HepG2 (cell line): ENCODE measurements around the gene KIAA1549. TPM values are rescaled to one million over a fixed set of nuclear protein-coding genes. Genes with fewer than 3 reads are reported as not detected.
A peak's percentile ranks its signal among the peaks of the same experiment; 100 is the strongest.

Experiments used
- ATAC-seq: fragments of 200-7000 bp; cut with Tn5 transposase; 3 replicates; pipeline ENCODE4 v1.9.1; 2020; ENCODE audit warnings: mild to moderate bottlenecking, moderate library complexity
- BruUV-seq: library from RNA; stranded (reverse); fragments of 400-500 nt; replicated peaks from 2 replicates; lab custom pipeline; 2021; lab: Mats Ljungman, UMichigan
- CTCF ChIA-PET: fragments of 300-600 bp; formaldehyde crosslinking; extraction: SDS; loops from one replicate; lab custom pipeline; 2021; ENCODE audit warnings: low total read pairs, inconsistent platforms, low intra/inter-chr PET ratio; lab: Yijun Ruan, JAX
- POLR2A ChIA-PET: fragments of 350-600 bp; sonication (Branson Sonifier 250); formaldehyde crosslinking; loops from one replicate; lab custom pipeline; 2020; ENCODE audit warnings: antibody characterized with exemption, inconsistent platforms; lab: Yijun Ruan, JAX
- DNase-seq: peaks from one replicate; pipeline ENCODE4 v3.0.0-alpha.2; 2015; ENCODE audit warnings: low spot score
- FAIRE-seq: peaks from 3 replicates; lab custom pipeline; 2011; peaks lifted over from hg19 to GRCh38; lab: Jason Lieb, UNC
- H2AFZ ChIP-seq: one replicate; pipeline ENCODE4 v1.6.1; 2011; ENCODE audit warnings: low read length, inconsistent platforms
- H3K27ac ChIP-seq: fragments of 300-600 bp; 3 replicates; pipeline ENCODE4 v1.8.0; 2011; ENCODE audit warnings: mixed run types, mild to moderate bottlenecking, mixed read lengths, low read length, inconsistent platforms; ENCODE audit not compliant: insufficient read depth; ENCODE audit errors: extremely low read length
- H3K27me3 ChIP-seq, 2 experiments: fragments of 200-600 bp in 1 of 2; 2 replicates in 1 of 2; 3 replicates in 1 of 2; pipeline versions ENCODE4 v1.6.0 to v1.8.0; 2011; ENCODE audit warnings: low read length in 2 of 2, mild to moderate bottlenecking in 2 of 2, moderate library complexity in 2 of 2, inconsistent platforms in 1 of 2; ENCODE audit not compliant: insufficient read depth in 2 of 2, control insufficient read depth in 1 of 2
- H3K36me3 ChIP-seq, 2 experiments: fragments of 200-600 bp in 1 of 2; replicated peaks in 1 of 2; 2 replicates in 1 of 2; 3 replicates in 1 of 2; pipeline versions ENCODE4 v1.5.1 to v1.8.0; 2011; ENCODE audit warnings: low read length in 2 of 2, inconsistent platforms in 1 of 2; ENCODE audit not compliant: insufficient read depth in 2 of 2, control insufficient read depth in 1 of 2
- H3K4me1 ChIP-seq: 2 replicates; pipeline ENCODE4 v1.5.1; 2012; ENCODE audit warnings: low read length, inconsistent platforms; ENCODE audit not compliant: insufficient read depth
- H3K4me2 ChIP-seq: 2 replicates; pipeline ENCODE4 v1.6.0; 2011; ENCODE audit warnings: low read depth, low read length, inconsistent platforms
- H3K4me3 ChIP-seq, 3 experiments: fragments of 200-600 bp in 1 of 3; sonication (generic), shearing (Covaris generic) in 1 of 3; replicated peaks in 1 of 3; 2 replicates each; pipeline ENCODE4 v1.5.1; 2011 to 2016; ENCODE audit warnings: low read length in 3 of 3, inconsistent platforms in 2 of 3, low read depth in 2 of 3, mild to moderate bottlenecking in 2 of 3, control low read depth in 1 of 3, mixed read lengths in 1 of 3; ENCODE audit not compliant: insufficient read depth in 1 of 3
- H3K79me2 ChIP-seq: one replicate; pipeline ENCODE4 v1.6.1; 2011; ENCODE audit warnings: low read length, inconsistent platforms; ENCODE audit not compliant: insufficient read depth
- H3K9ac ChIP-seq: 2 replicates; pipeline ENCODE4 v1.6.0; 2011; ENCODE audit warnings: mild to moderate bottlenecking, low read depth, low read length, inconsistent platforms; ENCODE audit not compliant: insufficient read depth
- H3K9me3 ChIP-seq: 2 replicates; pipeline ENCODE4 v1.5.1; 2012; ENCODE audit warnings: mild to moderate bottlenecking, low read length
- H4K20me1 ChIP-seq: 2 replicates; pipeline ENCODE4 v1.6.0; 2011; ENCODE audit warnings: inconsistent platforms, mild to moderate bottlenecking, low read length, moderate library complexity; ENCODE audit not compliant: insufficient read depth
- BCLAF1 ChIP-seq: fragments of 450-650 bp; IDR thresholded peaks from 2 replicates; pipeline ENCODE4 v1.6.1; 2017; ENCODE audit warnings: mild to moderate bottlenecking
- FOXK2 ChIP-seq: fragments of 450-650 bp; IDR thresholded peaks from 2 replicates; pipeline ENCODE4 v1.6.1; 2016
- GRHL1 ChIP-seq: sonication (generic); formaldehyde crosslinking; conservative IDR thresholded peaks from 2 replicates; pipeline ENCODE4 v1.8.0; 2022; ENCODE audit warnings: missing genetic modification reagents
- HDAC1 ChIP-seq: sonication (generic); formaldehyde crosslinking; IDR thresholded peaks from 2 replicates; pipeline ENCODE4 v1.5.1; 2020; ENCODE audit warnings: mild to moderate bottlenecking, missing genetic modification reagents
- HOXA7 ChIP-seq: sonication (generic); formaldehyde crosslinking; IDR thresholded peaks from 2 replicates; pipeline ENCODE4 v1.8.1; 2022; ENCODE audit warnings: mild to moderate bottlenecking, missing genetic modification reagents, moderate library complexity
- NCOA5 ChIP-seq: sonication (generic); formaldehyde crosslinking; IDR thresholded peaks from 2 replicates; pipeline ENCODE4 v1.4.0; 2020; ENCODE audit warnings: missing genetic modification reagents
- SP4 ChIP-seq: sonication (generic); formaldehyde crosslinking; IDR thresholded peaks from 2 replicates; pipeline ENCODE4 v1.8.1; 2023; ENCODE audit warnings: mild to moderate bottlenecking, missing genetic modification reagents
- SSRP1 ChIP-seq: IDR thresholded peaks from 2 replicates; pipeline ENCODE4 v1.6.1; 2016; ENCODE audit warnings: control low read depth
- ZBTB39 ChIP-seq: sonication (generic); formaldehyde crosslinking; IDR thresholded peaks from 2 replicates; pipeline ENCODE4 v1.5.0; 2020; ENCODE audit warnings: missing genetic modification reagents
- ZFP37 ChIP-seq: sonication (generic); formaldehyde crosslinking; IDR thresholded peaks from 2 replicates; pipeline ENCODE4 v1.4.0; 2020; ENCODE audit warnings: missing genetic modification reagents, borderline replicate concordance
- ZFP41 ChIP-seq: sonication (generic); formaldehyde crosslinking; IDR thresholded peaks from 2 replicates; pipeline ENCODE4 v1.4.0; 2020; ENCODE audit warnings: mild to moderate bottlenecking, missing genetic modification reagents, borderline replicate concordance
- ZNF576 ChIP-seq: sonication (generic); formaldehyde crosslinking; IDR thresholded peaks from 2 replicates; pipeline ENCODE4 v1.4.0; 2020; ENCODE audit warnings: mild to moderate bottlenecking, missing genetic modification reagents
- ZNF672 ChIP-seq: sonication (generic); formaldehyde crosslinking; IDR thresholded peaks from 2 replicates; pipeline ENCODE4 v1.8.1; 2022; ENCODE audit warnings: missing genetic modification reagents
- ZNF780A ChIP-seq: sonication (generic); formaldehyde crosslinking; IDR thresholded peaks from 2 replicates; pipeline ENCODE4 v1.8.0; 2022; ENCODE audit warnings: mild to moderate bottlenecking, missing genetic modification reagents, moderate library complexity
- ZSCAN30 ChIP-seq: sonication (generic); formaldehyde crosslinking; IDR thresholded peaks from 2 replicates; pipeline ENCODE4 v1.5.0; 2020; ENCODE audit warnings: mild to moderate bottlenecking, missing genetic modification reagents
- ZUFSP ChIP-seq: sonication (generic); formaldehyde crosslinking; IDR thresholded peaks from 2 replicates; pipeline ENCODE4 v1.9.0; 2021; ENCODE audit warnings: missing genetic modification reagents, mild to moderate bottlenecking, borderline replicate concordance
- WGBS: methylation state at CpG from one replicate; pipeline ENCODE4 v1.1.6; 2017; ENCODE audit warnings: low lambda C conversion rate; 5-methylcytosine and 5-hydroxymethylcytosine counted together
- in situ Hi-C: cut with HindIII; loops from 2 replicates; pipeline ENCODE4 v1.10.0; 2017; ENCODE audit warnings: low pct_unique_long_range_greater_than_20kb; ENCODE audit not compliant: extremely low pct_ligation_motif_present
- intact Hi-C: fragments of 100-400 bp; cut with micrococcal nuclease; formaldehyde crosslinking; loops from one replicate; pipeline ENCODE4 v1.10.0; 2022; ENCODE audit not compliant: unreplicated experiment
- polyA plus RNA-seq, 8 experiments: library from polyadenylated mRNA; depleted of rRNA in 3 of 8; stranded (reverse) in 7 of 8; unstranded in 1 of 8; fragments of >200 nt; fragmentation: Illumina TruSeq in 4 of 8; extraction: Trizol in 4 of 8; gene quantifications; 2 replicates each; pipeline versions ENCODE4 v1.2.1 to v1.2.3, GENCODE V29; 2011 to 2016; ENCODE audit warnings: low read depth in 4 of 8, missing spikeins in 1 of 8, mixed read lengths in 1 of 8; ENCODE audit not compliant: insufficient read depth in 1 of 8
- total RNA-seq, 5 experiments: library from RNA; depleted of rRNA; stranded (reverse); fragments of >200 nt; fragmentation: Illumina TruSeq; extraction: Trizol; gene quantifications; 2 replicates each; pipeline ENCODE4 v1.2.3, GENCODE V29; 2016; ENCODE audit warnings: low read depth in 1 of 5

Gene KIAA1549
- total and polyA plus RNA-seq, 2 of the 13 experiments (the other 11 are each of a cell fraction or from before 2014, with no cell fraction given): 1.1 to 1.8 TPM

GRCh38 chr7:138838166-138838565, 143.0 kb downstream of the KIAA1549 start:
- ATAC-seq: peak; percentile 75
- BruUV-seq: no TSS peak
- H3K27ac ChIP-seq: no peak overlapping the region
- TF ChIP-seq ZBTB39 (CRISPR knock-in tag) (no peak), ZNF672 (CRISPR knock-in tag) (no peak), SP4 (CRISPR knock-in tag) (no peak), BCLAF1 (no peak), ZUFSP (no peak), GRHL1 (CRISPR knock-in tag) (no peak), NCOA5 (no peak), ZFP41 (CRISPR knock-in tag) (no peak), ZFP37 (CRISPR knock-in tag) (no peak), ZSCAN30 (no peak), FOXK2 (no peak), ZNF576 (CRISPR knock-in tag) (no peak), SSRP1 (CRISPR knock-in tag) (no peak), HOXA7 (CRISPR knock-in tag) (no peak), ZNF780A (CRISPR knock-in tag) (no peak), HDAC1 (CRISPR knock-in tag) (no peak)

More at GRCh38 chr7:138838166-138838565, 143.0 kb downstream of the KIAA1549 start:
- no peaks in the 10 kb centered on the region for H3K4me1 ChIP-seq
- in situ Hi-C loops: no loop called here
- ChIA-PET POLR2A (no interaction called here), CTCF (no interaction called here)
- H3K36me3 ChIP-seq: no peaks in the 10 kb centered on the region
- no peak overlapping the region for H2AFZ ChIP-seq
- no peak overlapping the region for H3K4me2 ChIP-seq
- 91% methylated on average over 9 of the region's 9 CpGs for WGBS
- H3K9me3 ChIP-seq: no peaks in the 10 kb centered on the region
- H3K27me3 ChIP-seq: no peaks in the 10 kb centered on the region
- no peak for FAIRE-seq
- no peak for DNase-seq
- intact Hi-C loops: no loop called here
- H3K4me3 ChIP-seq: no peak overlapping the region
- H3K9ac ChIP-seq: no peak overlapping the region
- H3K79me2 ChIP-seq: no peaks in the 10 kb centered on the region
- H4K20me1 ChIP-seq: no peaks in the 10 kb centered on the region
